Left cardiac atrium (tissue), 4 donors: ENCODE data around the gene P2RX2. TPM values are rescaled to one million over a fixed set of nuclear protein-coding genes. Genes with fewer than 3 reads are reported as not detected.

ENCODE experiments used
- ATAC-seq, 2 donors: fragments of 200-7000 bp; cut with Tn5 transposase; one replicate each; pipeline ENCODE4 v1.9.1; 2020; ENCODE audit warnings: mild to moderate bottlenecking in 2 of 2, moderate library complexity in 2 of 2
- DNase-seq: peaks from one replicate; pipeline ENCODE4 v3.0.0-alpha.2; 2020
- intact Hi-C, 2 donors: fragments of 100-400 bp; cut with DNase I; formaldehyde crosslinking; loops; one replicate each; pipeline versions ENCODE4 v1.14.1 to v1.15.1; 2022 to 2023
- long read RNA-seq: library from polyadenylated mRNA; unstranded; transcript quantifications from one replicate; pipeline ENCODE4 v2.0.0, GENCODE V29; 2021
- total RNA-seq, 2 donors: library from RNA; stranded (reverse); fragmentation: NEBNext Ultra II Directional; extraction: Animal tissue kit (Norgen Biotek cat#: 25700); gene quantifications; one replicate each; pipeline ENCODE4 v1.2.1, GENCODE V29; 2021
- donor health status: DM: no; HTN: yes; CAD: no.
- donor health status: DM: no; HTN: yes; CAD: no; lungs with severe emphysema.
- donor health status: DM: yes; HTN: yes; CAD: no.
- donor health status: Dilated cardiomyopathy.

Gene P2RX2
- not detected for total RNA-seq
- long read RNA-seq = 0 reads

- no peak for DNase-seq
- intact Hi-C loops = no loop called here
- ATAC-seq = no peak
These were observed at the start of gene P2RX2 for GRCh38 chr12:132618683-132619043. Gene P2RX2 (plus strand): TSS chr12:132618776. CDS start chr12:132618817, 41 bp downstream.

GRCh38 chr12:132568826-132569480 is 49.6 kb upstream of the P2RX2 start:
- intact Hi-C loops = no loop called here
- no peak for DNase-seq

GRCh38 chr12:132569856-132570480 is 48.6 kb upstream of the P2RX2 start:
- intact Hi-C loops = no loop called here
- ATAC-seq (no peak), DNase-seq (no peak)

More at GRCh38 chr12:132568826-132569480, 49.6 kb upstream of the P2RX2 start:
- ATAC-seq = no peak

DNA sequence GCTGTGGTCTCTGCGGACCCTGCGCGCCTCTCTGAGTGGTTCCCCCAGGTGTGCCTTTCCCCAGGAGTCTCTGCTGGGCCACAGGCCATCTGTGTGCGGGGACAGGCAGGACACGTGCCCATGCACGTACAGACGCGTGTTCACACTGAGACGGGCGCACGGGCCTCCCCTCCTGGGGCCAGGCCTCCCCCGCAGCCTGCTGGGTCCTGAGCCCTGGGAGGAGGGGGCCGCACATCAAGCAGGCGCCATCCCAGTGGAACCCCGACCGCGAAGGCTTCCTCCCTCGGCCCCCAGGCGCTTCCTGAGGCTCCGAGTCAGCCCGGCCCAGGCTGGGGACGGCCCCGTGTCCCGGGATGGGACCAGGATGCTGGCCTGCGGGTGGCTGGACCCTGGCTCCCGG is 47.9 kb upstream of the P2RX2 start:
- ATAC-seq (no peak), DNase-seq (no peak)
- intact Hi-C loops = no loop called here

GRCh38 chr12:132571051-132571450 is 47.5 kb upstream of the P2RX2 start:
- intact Hi-C loops = no loop called here
- DNase-seq (no peak), ATAC-seq (no peak)

DNA sequence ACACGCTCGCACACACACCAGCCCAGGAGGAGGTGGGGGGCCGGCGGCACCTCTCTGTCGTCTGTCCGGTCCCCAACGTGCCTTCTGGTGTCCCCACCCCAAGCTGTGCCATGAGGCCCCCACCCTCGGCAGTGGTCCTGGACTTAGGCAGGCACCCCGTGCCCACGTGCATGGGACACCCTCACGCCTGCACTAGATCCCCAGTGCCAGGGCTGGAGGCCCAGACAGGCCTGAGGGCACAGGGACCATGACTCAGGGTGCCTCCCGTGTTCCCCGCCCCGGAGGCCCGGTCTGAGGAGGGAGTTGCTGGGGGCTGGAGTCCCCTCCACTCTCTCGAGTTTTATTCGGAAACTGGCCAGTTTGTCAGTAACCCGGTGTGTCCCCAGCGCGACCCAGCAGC is 47.0 kb upstream of the P2RX2 start:
- intact Hi-C loops = no loop called here
- no peak for ATAC-seq
- no peak for DNase-seq

GRCh38 chr12:132572106-132572505 is 46.5 kb upstream of the P2RX2 start:
- no peak for ATAC-seq
- intact Hi-C loops = no loop called here

GRCh38 chr12:132572801-132573760 is 45.5 kb upstream of the P2RX2 start:
- intact Hi-C loops = no loop called here
- DNase-seq (no peak), ATAC-seq (no peak)

More at GRCh38 chr12:132572106-132572505, 46.5 kb upstream of the P2RX2 start:
- DNase-seq = no peak

DNA sequence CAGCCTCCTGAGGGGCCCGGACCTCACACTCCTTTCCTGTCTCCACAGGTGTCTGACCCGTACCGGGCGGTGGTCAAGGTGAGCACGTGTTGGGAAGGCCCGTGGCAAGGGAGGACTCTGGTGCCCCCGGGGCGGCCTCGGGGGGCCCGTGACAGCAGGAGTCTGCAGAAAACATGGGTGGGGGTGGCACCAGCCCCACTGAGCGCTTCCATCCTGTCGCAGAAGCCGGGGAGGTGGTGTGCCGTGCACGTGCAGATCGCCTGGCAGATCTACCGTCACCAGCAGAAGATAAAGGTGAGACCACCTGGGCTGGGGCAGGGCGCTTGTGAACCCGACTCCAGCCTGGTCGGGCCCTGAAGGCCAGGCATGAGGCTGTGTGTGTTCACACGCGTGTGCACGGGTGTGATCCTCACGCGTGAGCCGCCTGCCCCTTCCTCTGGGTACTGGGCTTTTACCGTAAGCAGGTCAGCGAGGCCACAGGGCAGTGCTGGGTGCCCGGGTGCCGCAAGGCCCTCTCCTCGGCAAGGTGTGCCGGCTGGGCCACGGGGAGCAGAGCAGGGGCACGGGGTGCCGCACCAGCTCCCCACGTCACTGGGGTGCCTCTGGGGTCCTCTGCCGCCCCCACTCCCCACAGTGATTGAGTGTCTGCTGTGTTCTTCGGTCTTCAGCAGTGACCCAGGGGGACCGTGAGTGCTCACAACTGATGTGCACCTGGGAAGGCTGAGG is 44.1 kb upstream of the P2RX2 start:
- ATAC-seq (no peak), DNase-seq (no peak)
- intact Hi-C loops = no loop called here

- intact Hi-C loops = no loop called here
- ATAC-seq = no peak
- no peak for DNase-seq
These were observed 42.9 kb upstream of the P2RX2 start for GRCh38 chr12:132575661-132576060.

DNA sequence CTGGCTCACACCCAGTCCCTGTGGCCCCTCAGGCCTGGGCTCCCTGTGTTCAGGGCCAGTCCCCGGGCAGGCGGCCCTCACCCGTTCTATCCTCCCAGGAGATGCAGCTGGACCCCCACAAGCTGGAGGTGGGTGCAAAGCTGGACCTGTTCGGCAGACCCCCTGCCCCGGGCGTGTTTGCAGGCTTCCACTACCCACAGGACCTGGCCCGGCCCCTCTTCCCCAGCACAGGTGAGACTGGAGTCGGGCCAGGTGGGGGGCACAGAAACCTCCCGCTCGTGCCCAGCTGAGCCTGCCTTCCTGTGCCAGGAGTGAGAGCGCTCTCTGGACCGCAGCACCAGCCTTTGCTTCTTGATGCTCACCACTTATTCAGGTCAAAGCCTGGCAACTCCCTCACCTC is 41.9 kb upstream of the P2RX2 start:
- intact Hi-C loops = no loop called here
- ATAC-seq (no peak), DNase-seq (no peak)

DNA sequence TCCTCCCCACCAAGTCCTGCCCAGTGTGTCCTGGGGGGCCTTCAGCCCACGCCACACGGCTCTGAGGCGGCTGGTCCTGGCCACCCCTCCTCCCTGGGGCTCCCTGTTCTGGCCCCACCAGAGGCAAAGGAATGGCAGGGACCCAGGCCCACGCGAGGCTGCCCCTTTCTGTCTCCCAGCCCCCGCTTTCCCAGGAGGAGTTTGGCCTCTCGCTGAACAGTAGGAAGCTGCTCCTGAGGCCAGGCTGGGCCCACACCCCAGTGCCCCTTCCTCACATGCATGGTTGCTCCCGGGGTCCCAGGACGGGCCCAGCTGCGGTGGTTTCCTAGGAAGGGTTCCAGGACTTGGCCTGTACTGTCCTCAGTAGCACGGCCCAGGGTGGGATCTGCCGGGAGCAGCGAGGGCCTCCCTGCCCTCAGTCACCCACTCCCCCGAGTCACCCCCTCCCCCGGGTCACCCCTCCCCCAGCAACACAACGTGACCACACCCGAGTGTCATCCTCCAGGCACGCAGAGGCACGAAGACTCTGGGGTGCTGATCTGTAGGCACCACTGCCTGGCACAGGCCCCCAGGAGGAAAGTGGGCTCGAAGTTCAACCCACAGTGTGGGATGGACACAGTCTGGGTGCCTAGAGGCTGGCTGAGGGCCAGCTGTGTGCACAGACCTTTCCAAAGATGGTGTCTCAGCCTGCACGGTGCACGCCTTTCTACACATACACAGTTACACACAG is 41.2 kb upstream of the P2RX2 start:
- DNase-seq (no peak), ATAC-seq (no peak)
- intact Hi-C loops = no loop called here

DNA sequence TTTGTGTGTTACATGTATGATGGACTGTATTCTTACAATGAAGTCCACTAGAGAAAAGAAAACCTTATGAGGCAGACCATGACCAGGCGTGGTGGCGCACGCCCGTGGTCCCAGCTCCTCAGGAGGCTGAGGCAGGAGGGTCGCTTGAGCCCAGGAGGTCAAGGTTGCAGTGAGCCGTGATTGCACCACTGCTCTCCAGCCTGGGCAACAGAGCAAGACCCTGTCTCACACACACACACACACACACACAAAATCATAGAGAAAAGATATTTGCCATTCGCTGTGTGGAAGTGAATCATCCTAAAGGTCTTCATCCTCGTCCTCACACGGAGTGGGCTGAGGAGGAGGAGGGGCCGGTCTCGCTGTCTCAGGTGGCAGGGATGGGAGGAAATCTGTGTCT is 40.5 kb upstream of the P2RX2 start:
- ATAC-seq (no peak), DNase-seq (no peak)
- intact Hi-C loops = no loop called here

DNA sequence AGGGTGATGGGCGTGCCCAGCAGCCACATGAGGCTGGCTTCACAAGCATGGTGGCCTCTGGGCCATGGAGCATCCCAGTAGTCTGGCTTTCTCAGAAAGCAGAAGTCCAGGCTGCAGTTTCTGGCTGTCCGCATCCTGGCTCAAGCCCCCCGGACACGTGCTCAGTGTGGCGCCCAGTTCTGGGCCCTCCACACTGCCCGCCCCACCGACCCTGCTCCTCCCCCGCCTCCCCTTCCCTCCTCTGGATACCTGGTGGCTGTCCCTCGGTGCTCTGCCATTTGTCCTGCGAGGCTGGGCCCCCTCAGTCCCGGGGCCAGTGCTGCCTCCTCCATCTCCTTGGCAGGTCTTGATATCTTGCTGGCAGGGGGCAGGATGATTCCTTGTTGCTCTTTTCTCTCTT is 39.8 kb upstream of the P2RX2 start:
- no peak for ATAC-seq
- no peak for DNase-seq
- intact Hi-C loops = no loop called here

DNA sequence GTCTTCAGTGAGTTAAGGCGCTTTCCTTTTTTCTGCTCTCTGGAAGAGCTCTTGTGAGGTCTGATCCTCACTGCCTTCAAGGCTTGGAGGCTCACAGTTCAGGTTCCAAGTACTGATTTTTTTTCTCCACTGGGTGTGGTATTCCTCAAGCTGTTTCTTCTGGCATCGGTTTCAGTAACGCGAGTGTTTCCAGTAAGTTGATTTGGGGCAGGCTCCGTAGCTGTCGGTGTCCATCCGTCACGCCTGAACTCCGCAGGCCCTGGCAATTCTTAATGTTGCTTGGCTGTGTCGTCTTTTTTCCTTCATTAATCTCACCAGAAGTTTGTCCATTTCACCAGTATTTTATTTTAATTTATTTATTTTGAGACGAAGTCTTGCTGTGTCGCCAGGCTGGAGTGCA is 38.8 kb upstream of the P2RX2 start:
- no peak for DNase-seq
- intact Hi-C loops = no loop called here
- ATAC-seq = peak in 1 of 2 donors; percentile 7

GRCh38 chr12:132580701-132581292 is 37.8 kb upstream of the P2RX2 start:
- ATAC-seq (no peak), DNase-seq (no peak)
- intact Hi-C loops = no loop called here

- ATAC-seq (peak in 1 of 2 donors; percentile 1), DNase-seq (no peak)
- intact Hi-C loops = no loop called here
These were observed 37.1 kb upstream of the P2RX2 start for GRCh38 chr12:132581348-132582057.

- DNase-seq (peak; percentile 57), ATAC-seq (peak; percentile 71 to 72)
- intact Hi-C loops = no loop called here
These were observed 36.5 kb upstream of the P2RX2 start for GRCh38 chr12:132582058-132582420.
